GM12874 (cell line): ENCODE results near the gene C2orf92.
A peak's percentile ranks its signal among the peaks of the same experiment; 100 is the strongest.

Experiments
- TF ChIP-seq, protein P1 (sequence below): IDR thresholded peaks from 2 replicates; pipeline ENCODE4 v1.5.1; 2011; ENCODE audit warnings: low read depth, mild to moderate bottlenecking, control low read depth, low read length, moderate library complexity; ENCODE audit not compliant: insufficient read depth

Gene C2orf92

DNA sequence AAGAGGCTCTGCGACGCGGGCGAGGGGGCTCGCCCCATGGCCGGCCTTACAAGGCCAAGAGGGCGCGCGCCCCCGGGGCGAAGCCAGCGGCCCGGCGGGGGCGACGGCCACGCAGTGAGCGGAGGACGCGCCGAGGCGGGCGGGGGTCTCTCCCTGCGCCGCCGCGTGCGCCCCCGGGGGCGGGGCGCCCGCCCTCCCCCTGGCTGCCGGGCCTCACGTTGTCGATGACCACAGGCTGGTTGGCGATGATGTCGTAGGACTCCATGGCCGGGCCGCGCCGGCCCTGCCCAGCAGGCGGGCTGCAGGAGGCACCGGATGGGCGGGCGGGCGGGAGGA is 5.9 kb upstream of the C2orf92 start:
- TF ChIP-seq, protein P1, sequence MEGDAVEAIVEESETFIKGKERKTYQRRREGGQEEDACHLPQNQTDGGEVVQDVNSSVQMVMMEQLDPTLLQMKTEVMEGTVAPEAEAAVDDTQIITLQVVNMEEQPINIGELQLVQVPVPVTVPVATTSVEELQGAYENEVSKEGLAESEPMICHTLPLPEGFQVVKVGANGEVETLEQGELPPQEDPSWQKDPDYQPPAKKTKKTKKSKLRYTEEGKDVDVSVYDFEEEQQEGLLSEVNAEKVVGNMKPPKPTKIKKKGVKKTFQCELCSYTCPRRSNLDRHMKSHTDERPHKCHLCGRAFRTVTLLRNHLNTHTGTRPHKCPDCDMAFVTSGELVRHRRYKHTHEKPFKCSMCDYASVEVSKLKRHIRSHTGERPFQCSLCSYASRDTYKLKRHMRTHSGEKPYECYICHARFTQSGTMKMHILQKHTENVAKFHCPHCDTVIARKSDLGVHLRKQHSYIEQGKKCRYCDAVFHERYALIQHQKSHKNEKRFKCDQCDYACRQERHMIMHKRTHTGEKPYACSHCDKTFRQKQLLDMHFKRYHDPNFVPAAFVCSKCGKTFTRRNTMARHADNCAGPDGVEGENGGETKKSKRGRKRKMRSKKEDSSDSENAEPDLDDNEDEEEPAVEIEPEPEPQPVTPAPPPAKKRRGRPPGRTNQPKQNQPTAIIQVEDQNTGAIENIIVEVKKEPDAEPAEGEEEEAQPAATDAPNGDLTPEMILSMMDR = no peak

DNA sequence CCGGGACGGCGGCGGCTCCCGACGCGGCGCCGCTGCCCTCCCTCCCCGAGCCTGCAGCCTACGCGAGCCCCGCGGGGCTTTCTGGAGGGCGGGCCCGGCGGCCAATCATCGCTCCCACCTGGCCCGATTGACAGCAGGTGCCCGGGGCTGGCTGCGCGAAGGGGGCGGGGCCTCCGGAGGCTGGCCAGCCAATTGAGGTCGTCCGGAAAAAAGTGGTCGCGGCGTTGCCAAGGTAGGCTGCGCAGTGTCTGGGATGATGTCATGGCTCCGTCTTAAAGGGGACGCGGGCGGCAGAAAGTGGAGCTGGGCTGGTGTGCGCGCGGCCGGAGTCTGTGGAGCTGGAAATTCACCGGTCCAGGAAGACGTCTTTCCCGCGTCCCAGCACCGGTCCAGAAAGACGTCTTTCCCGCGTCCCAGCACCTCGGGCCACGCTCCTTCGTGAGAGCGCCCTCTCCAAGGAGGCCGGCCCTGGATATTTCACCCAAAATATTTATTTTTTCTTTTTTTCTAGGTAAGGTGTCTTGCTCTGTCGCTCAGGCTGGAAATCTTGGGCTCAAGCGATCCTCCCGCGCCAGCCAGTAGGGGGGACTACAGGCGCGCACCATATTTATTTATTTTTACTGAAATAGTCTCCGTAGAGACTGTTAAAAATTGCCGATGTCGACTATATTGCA is 5.4 kb upstream of the C2orf92 start, which contains the start of gene ACTR1B:
Gene ACTR1B, minus strand, starts transcription at position 83 of the 674 bp plus-strand sequence. CDS start 154 bp downstream, outside the sequence.
- TF ChIP-seq, protein P1 = peak; percentile 47; the same call in 1 of the 2 replicates

DNA sequence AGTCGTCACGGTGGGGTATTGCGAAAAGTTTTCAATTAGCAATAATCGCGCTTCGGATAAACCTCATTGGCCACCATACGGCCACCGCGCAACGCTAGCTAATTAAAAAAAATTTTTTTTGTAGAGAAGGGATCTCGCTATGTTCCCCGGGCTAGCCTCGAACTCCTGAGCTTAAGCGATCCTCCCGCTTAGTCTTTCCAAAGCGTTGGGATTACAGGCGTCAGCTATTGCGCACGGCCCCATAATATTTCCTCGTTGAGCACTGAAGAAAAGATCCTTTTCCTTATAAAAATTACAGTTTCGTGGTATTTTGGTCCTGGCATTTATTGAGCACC is 4.9 kb upstream of the C2orf92 start:
- TF ChIP-seq, protein P1 = no peak

DNA sequence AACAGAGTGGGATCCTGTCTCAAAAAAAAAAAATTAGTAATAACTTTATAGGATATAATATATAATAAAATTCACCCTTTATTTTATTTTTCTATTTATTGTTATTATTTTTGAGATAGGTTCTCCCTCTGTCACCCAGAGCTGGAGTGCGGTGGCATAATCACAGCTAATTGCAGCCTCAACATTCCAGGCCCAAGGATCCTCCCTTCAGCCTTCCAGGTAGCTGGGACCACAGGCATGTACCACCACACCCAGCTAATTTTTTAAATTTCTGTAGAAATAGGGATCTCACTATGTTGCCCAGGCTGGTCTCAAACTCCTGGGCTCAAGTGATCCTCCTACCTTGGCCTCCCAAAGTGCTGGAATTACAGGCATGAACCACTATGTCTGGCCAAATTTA is 958 bp downstream of the C2orf92 start:
- TF ChIP-seq, protein P1 = no peak

DNA sequence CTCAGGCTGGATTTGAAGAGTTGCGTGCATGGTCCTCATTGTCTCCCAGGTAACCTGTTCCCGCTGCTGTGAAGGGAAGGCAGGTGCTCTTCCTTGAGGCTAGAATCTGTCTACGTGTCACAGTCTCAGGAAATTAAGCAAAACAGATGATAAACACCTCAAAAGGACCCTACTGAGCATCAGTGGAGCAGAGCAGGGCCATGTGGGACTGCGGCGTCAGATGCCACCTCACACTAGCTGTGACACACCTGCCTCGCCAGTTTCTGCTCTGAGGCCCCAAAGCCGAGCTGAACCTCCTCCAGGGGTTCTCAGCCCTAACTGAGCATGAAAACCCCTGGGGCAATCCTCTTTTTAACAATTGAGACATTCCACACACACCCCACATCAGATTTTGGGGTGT is 2.0 kb downstream of the C2orf92 start:
- TF ChIP-seq, protein P1 = no peak

DNA sequence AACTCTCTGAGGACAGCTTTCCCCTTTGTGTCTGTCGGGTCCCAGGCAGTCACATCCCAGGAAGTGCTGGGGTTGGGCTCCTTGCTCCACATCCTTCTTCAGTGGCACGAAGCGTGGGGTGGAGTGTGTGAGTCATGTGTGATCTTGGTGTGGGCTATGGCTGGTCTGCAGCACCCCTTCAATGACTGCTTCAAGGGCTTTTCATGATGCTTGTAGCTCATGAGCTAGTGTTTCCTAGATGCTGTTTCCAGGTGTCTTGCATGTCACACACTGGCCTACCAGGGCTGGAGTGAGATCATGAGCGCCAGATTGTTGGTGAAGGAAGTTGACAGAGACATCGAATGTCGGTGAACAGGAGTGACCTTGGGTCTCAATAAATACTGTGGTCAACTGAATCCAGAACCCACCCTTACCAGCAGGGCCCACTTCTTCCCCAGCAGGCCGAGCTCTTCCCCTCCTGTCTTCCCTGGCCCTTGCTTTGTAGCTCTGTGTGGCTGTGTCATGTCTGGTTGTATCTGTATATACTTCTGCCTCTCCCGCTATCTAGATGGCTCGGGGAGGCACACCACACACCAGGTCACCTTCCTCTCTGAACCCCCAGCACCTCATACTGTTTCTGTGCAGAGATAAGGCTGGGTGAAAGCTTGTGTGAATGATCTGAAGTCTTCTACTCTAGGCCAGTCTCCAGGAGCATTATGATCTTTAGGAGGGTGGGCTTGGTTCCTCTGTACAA is 3.8 kb downstream of the C2orf92 start:
- TF ChIP-seq, protein P1 = no peak

DNA sequence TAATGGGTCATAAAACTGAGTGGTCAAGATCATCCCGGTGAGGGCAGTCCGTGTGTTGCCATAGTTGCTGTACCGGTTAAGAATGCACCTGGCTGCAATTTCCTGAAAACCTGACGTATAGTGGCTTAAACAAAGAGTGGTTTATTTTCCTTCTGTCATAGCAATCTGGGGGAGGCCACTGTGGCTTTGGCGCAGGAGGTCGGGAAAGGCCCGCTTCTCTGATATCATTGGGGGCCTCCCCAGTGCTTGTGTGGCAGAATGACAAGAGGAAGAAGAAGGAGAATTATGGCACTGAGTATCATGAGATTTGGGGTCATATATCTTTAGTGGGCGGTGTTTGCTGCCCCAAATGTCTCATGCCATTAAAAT is 4.4 kb downstream of the C2orf92 start:
- TF ChIP-seq, protein P1 = no peak
